NCI-H128 (cell line): ENCODE measurements around the gene ZBTB11.
"Not testable (repeated sequence)": the region's sequence is repeated elsewhere in the genome, so short reads cannot be mapped to it uniquely, and the experiment has no call there.

ENCODE experiments used
- DNase-seq: peaks from one replicate; lab custom pipeline; 2025; ENCODE audit not compliant: unreplicated experiment; lab: John Stamatoyannopoulos, UW

ZBTB11 gene

GRCh38 chr3:101619734-101620133 lies 57.2 kb downstream of the ZBTB11 start:
- DNase-seq = no peak

- DNase-seq = no peak
Observed at GRCh38 chr3:101618726-101619125, 58.2 kb downstream of the ZBTB11 start.

- no peak for DNase-seq
Observed at GRCh38 chr3:101617478-101617877, 59.5 kb downstream of the ZBTB11 start.

- DNase-seq = no peak
Observed at GRCh38 chr3:101615525-101615924, 61.4 kb downstream of the ZBTB11 start.

- DNase-seq = not testable (repeated sequence)
Observed at GRCh38 chr3:101613014-101613413, 63.9 kb downstream of the ZBTB11 start.

- DNase-seq = no peak
Observed at GRCh38 chr3:101611023-101611422, 65.9 kb downstream of the ZBTB11 start.

GRCh38 chr3:101605398-101605797 lies 71.5 kb downstream of the ZBTB11 start:
- DNase-seq = not testable (repeated sequence)

- DNase-seq = no peak
Observed at GRCh38 chr3:101603184-101603583, 73.7 kb downstream of the ZBTB11 start.

- DNase-seq = no peak
Observed at GRCh38 chr3:101602731-101603130, 74.2 kb downstream of the ZBTB11 start.
